ENCODE results near the gene USP5.

Gene USP5

GRCh38 chr12:6851921-6852650, at the start of gene USP5:
Gene USP5 (plus strand): TSS chr12:6852150. CDS start chr12:6852180, 30 bp downstream.
- DNase-seq (ENCODE audit: low read depth) = peak; percentile 98

GRCh38 chr12:6807170-6807569, 44.8 kb upstream of the USP5 start:
- no peak for DNase-seq (ENCODE audit: low read depth)

GRCh38 chr12:6809056-6809455, 42.9 kb upstream of the USP5 start:
- DNase-seq (ENCODE audit: low read depth) = no peak

- no peak for DNase-seq (ENCODE audit: low read depth)
Measured at GRCh38 chr12:6810758-6811157, 41.2 kb upstream of the USP5 start.

GRCh38 chr12:6813363-6813762, 38.6 kb upstream of the USP5 start:
- no peak for DNase-seq (ENCODE audit: low read depth)

GRCh38 chr12:6816598-6816997, 35.4 kb upstream of the USP5 start:
- DNase-seq (ENCODE audit: low read depth) = no peak

GRCh38 chr12:6817098-6817497, 34.9 kb upstream of the USP5 start:
- DNase-seq (ENCODE audit: low read depth) = no peak

- no peak for DNase-seq (ENCODE audit: low read depth)
Measured at GRCh38 chr12:6817662-6818157, 34.2 kb upstream of the USP5 start.

- no peak for DNase-seq (ENCODE audit: low read depth)
Measured at GRCh38 chr12:6818222-6818621, 33.7 kb upstream of the USP5 start.

GRCh38 chr12:6818645-6819044, 33.3 kb upstream of the USP5 start:
- no peak for DNase-seq (ENCODE audit: low read depth)

GRCh38 chr12:6819106-6820030, 32.6 kb upstream of the USP5 start:
- DNase-seq (ENCODE audit: low read depth) = no peak

- DNase-seq (ENCODE audit: low read depth) = no peak
Measured at GRCh38 chr12:6820166-6820565, 31.8 kb upstream of the USP5 start.

- no peak for DNase-seq (ENCODE audit: low read depth)
Measured at GRCh38 chr12:6821591-6822425, 30.1 kb upstream of the USP5 start, which contains the start of gene GPR162. Gene GPR162 (plus strand): TSS chr12:6821821. CDS start chr12:6823899, 2,078 bp downstream.

- DNase-seq (ENCODE audit: low read depth) = no peak
Measured at GRCh38 chr12:6822426-6823135, 29.4 kb upstream of the USP5 start.

GRCh38 chr12:6823182-6824084, 28.5 kb upstream of the USP5 start:
- DNase-seq (ENCODE audit: low read depth) = no peak

- no peak for DNase-seq (ENCODE audit: low read depth)
Measured at GRCh38 chr12:6824085-6824775, 27.7 kb upstream of the USP5 start.

GRCh38 chr12:6824901-6825381, 27.0 kb upstream of the USP5 start:
- DNase-seq (ENCODE audit: low read depth) = no peak

- peak; percentile 38 for DNase-seq (ENCODE audit: low read depth)
Measured at GRCh38 chr12:6825398-6826124, 26.4 kb upstream of the USP5 start.

All from HS-5 (cell line).